ENCODE data around the gene WDR18. TPM values are rescaled to one million over a fixed set of nuclear protein-coding genes. Genes with fewer than 3 reads are reported as not detected.

WDR18 gene
- total RNA-seq, 1 experiment from 2014 or later, result 94.7 TPM

GRCh38 chr19:982567-983170 lies 1.5 kb upstream of the WDR18 start:
- Histone ChIP-seq H3K27me3 (ENCODE audit: insufficient read depth, low read length) (no peaks in the 10 kb centered on the region), H2BK120ac (ENCODE audit: low read depth, low read length, poor library complexity, severe bottlenecking) (no peak overlapping the region), H3K79me1 (ENCODE audit: insufficient read depth, low read depth, low read length, poor library complexity, severe bottlenecking) (no peaks in the 10 kb centered on the region), H2BK5ac (ENCODE audit: insufficient read length, low read length) (no peak overlapping the region), H2BK15ac (ENCODE audit: low read depth, low read length) (no peak overlapping the region), H2BK12ac (ENCODE audit: insufficient read length, low read depth, low read length) (no peak overlapping the region), H3K4ac (ENCODE audit: low read depth, low read length) (no peak overlapping the region), H4K5ac (ENCODE audit: insufficient read length, low read depth, low read length) (no peak overlapping the region), H2AFZ (ENCODE audit: low read length) (no peak overlapping the region), H3K23ac (ENCODE audit: insufficient read length, low read depth, low read length) (no peak overlapping the region), H3T11ph (ENCODE audit: low read length) (no peak overlapping the region), H2AK5ac (ENCODE audit: insufficient read length, low read length) (no peak overlapping the region), H3K9me3 (ENCODE audit: control insufficient read depth, low read depth, low read length) (no peaks in the 10 kb centered on the region), H3K79me2 (ENCODE audit: insufficient read depth, low read length) (no peaks in the 10 kb centered on the region; the same call in 1 of the 2 replicates), H3K4me2 (ENCODE audit: insufficient read depth, insufficient read length, low read length) (no peak overlapping the region), H2BK20ac (ENCODE audit: low read depth, low read length, poor library complexity, severe bottlenecking) (no peak overlapping the region), H3K23me2 (ENCODE audit: insufficient read length, low read depth, low read length, poor library complexity, severe bottlenecking) (peaks cover 7% of the 10 kb centered on the region), H3K9ac (ENCODE audit: extremely low read depth, insufficient read length, low read length) (no peak overlapping the region), H4K20me1 (ENCODE audit: control insufficient read depth, insufficient read depth, insufficient read length) (no peaks in the 10 kb centered on the region), H4K8ac (replicated peaks; ENCODE audit: insufficient read length, low read depth, low read length) (no peak overlapping the region), H4K91ac (ENCODE audit: insufficient read length, low read depth, low read length) (no peak overlapping the region), H3K27ac (ENCODE audit: insufficient read length, low read depth, low read length) (no peak overlapping the region), H3K14ac (ENCODE audit: insufficient read depth, low read length) (no peak overlapping the region), H3K56ac (ENCODE audit: insufficient read length, low read depth, low read length) (no peak overlapping the region), H3K18ac (ENCODE audit: insufficient read length, low read depth, low read length) (no peak overlapping the region), H3K4me1 (ENCODE audit: insufficient read depth, low read length) (no peaks in the 10 kb centered on the region)
- Mint-ChIP-seq H3K4me1 (peaks cover 7 to 23% of the 10 kb centered on the region in 2 experiments), H3K27ac (no peak overlapping the region), H3K36me3 (ENCODE audit: insufficient read depth in 1 of 3, low read depth in 3 of 3) (peaks cover 5 to 21% (median 14%) of the 10 kb centered on the region in 3 experiments; a peak in 6 of 7 replicates), H3K4me3 (peak overlapping the region in 1 of 2 experiments; percentile 42; a peak in 2 of 5 replicates), H3K9me3 (no peaks in the 10 kb centered on the region), H3K27me3 (ENCODE audit: low read depth) (peaks cover 2% of the 10 kb centered on the region; the same call in 1 of the 2 replicates)
- WGBS (ENCODE audit: extremely low coverage, insufficient read length, low lambda C conversion rate), result no CpG with 5 or more reads among the region's 46 CpGs
- DNase-seq, result peak; percentile 85
- TF ChIP-seq CTCF (conservative IDR thresholded peaks at IDR 0.05), result peak; percentile 96

Measured in H9 (cell line).